ENCODE data around the gene KIAA0513. TPM values are rescaled to one million over a fixed set of nuclear protein-coding genes. Genes with fewer than 3 reads are reported as not detected.

KIAA0513 gene
- total RNA-seq, 1 donor from 2014 or later: 12.9 TPM

GRCh38 chr16:85002099-85002541 lies 25.5 kb upstream of the KIAA0513 start:
- H3K4me1 Mint-ChIP-seq (ENCODE audit: unreplicated experiment): peaks cover 43% of the 10 kb centered on the region
- H3K27ac Mint-ChIP-seq: peak overlapping the region; percentile 42
- no peak for DNase-seq (ENCODE audit: extremely low spot score, unreplicated experiment)
- H3K9me3 Mint-ChIP-seq: no peaks in the 10 kb centered on the region
- H3K4me3 Mint-ChIP-seq: no peak overlapping the region
- TF ChIP-seq CTCF (conservative IDR thresholded peaks at IDR 0.05): no peak
- peaks cover 12% of the 10 kb centered on the region for H3K36me3 Mint-ChIP-seq
- H3K27me3 Mint-ChIP-seq: no peaks in the 10 kb centered on the region

- no peak for TF ChIP-seq CTCF (conservative IDR thresholded peaks at IDR 0.05)
- H3K9me3 Mint-ChIP-seq: no peaks in the 10 kb centered on the region
- peaks cover 12% of the 10 kb centered on the region for H3K36me3 Mint-ChIP-seq
- H3K4me3 Mint-ChIP-seq: peak overlapping the region; percentile 46
- peak overlapping the region; percentile 42 for H3K27ac Mint-ChIP-seq
- H3K27me3 Mint-ChIP-seq: no peaks in the 10 kb centered on the region
- H3K4me1 Mint-ChIP-seq (ENCODE audit: unreplicated experiment): peaks cover 48% of the 10 kb centered on the region
- no peak for DNase-seq (ENCODE audit: extremely low spot score, unreplicated experiment)
Observed at GRCh38 chr16:85002608-85003007, 25.0 kb upstream of the KIAA0513 start.

- H3K4me1 Mint-ChIP-seq (ENCODE audit: unreplicated experiment): peaks cover 49% of the 10 kb centered on the region
Observed at GRCh38 chr16:85003076-85003475, 24.5 kb upstream of the KIAA0513 start.

GRCh38 chr16:85003725-85004586 lies 23.6 kb upstream of the KIAA0513 start:
- no peaks in the 10 kb centered on the region for H3K27me3 Mint-ChIP-seq
- H3K4me1 Mint-ChIP-seq (ENCODE audit: unreplicated experiment): peaks cover 49% of the 10 kb centered on the region
- H3K36me3 Mint-ChIP-seq: peaks cover 12% of the 10 kb centered on the region
- peak overlapping the region; percentile 93 for H3K27ac Mint-ChIP-seq
- H3K4me3 Mint-ChIP-seq: no peak overlapping the region
- DNase-seq (ENCODE audit: extremely low spot score, unreplicated experiment): no peak
- no peaks in the 10 kb centered on the region for H3K9me3 Mint-ChIP-seq
- TF ChIP-seq CTCF (conservative IDR thresholded peaks at IDR 0.05): no peak

More at GRCh38 chr16:85003076-85003475, 24.5 kb upstream of the KIAA0513 start:
- Mint-ChIP-seq H3K27ac (peak overlapping the region; percentile 53), H3K36me3 (peaks cover 12% of the 10 kb centered on the region), H3K4me3 (peak overlapping the region; percentile 46), H3K27me3 (no peaks in the 10 kb centered on the region), H3K9me3 (no peaks in the 10 kb centered on the region)
- no peak for DNase-seq (ENCODE audit: extremely low spot score, unreplicated experiment)
- no peak for TF ChIP-seq CTCF (conservative IDR thresholded peaks at IDR 0.05)

GRCh38 chr16:85004587-85005205 lies 22.9 kb upstream of the KIAA0513 start:
- TF ChIP-seq CTCF (conservative IDR thresholded peaks at IDR 0.05): no peak
- Mint-ChIP-seq H3K27ac (peak overlapping the region; percentile 93), H3K4me1 (ENCODE audit: unreplicated experiment) (peaks cover 49% of the 10 kb centered on the region), H3K36me3 (peaks cover 7% of the 10 kb centered on the region), H3K9me3 (no peaks in the 10 kb centered on the region), H3K27me3 (no peaks in the 10 kb centered on the region), H3K4me3 (peak overlapping the region; percentile 70)
- no peak for DNase-seq (ENCODE audit: extremely low spot score, unreplicated experiment)
